GM19463 (cell line): Measurements from ENCODE around the gene TINAGL1.

Experiments
- ATAC-seq: cut with Tn5 transposase; IDR thresholded peaks from one replicate; pipeline ENCODE4 v1.9.1; 2021; ENCODE audit warnings: mild to moderate bottlenecking, moderate library complexity; ENCODE audit not compliant: unreplicated experiment

The TINAGL1 gene, protein sequence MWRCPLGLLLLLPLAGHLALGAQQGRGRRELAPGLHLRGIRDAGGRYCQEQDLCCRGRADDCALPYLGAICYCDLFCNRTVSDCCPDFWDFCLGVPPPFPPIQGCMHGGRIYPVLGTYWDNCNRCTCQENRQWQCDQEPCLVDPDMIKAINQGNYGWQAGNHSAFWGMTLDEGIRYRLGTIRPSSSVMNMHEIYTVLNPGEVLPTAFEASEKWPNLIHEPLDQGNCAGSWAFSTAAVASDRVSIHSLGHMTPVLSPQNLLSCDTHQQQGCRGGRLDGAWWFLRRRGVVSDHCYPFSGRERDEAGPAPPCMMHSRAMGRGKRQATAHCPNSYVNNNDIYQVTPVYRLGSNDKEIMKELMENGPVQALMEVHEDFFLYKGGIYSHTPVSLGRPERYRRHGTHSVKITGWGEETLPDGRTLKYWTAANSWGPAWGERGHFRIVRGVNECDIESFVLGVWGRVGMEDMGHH

DNA sequence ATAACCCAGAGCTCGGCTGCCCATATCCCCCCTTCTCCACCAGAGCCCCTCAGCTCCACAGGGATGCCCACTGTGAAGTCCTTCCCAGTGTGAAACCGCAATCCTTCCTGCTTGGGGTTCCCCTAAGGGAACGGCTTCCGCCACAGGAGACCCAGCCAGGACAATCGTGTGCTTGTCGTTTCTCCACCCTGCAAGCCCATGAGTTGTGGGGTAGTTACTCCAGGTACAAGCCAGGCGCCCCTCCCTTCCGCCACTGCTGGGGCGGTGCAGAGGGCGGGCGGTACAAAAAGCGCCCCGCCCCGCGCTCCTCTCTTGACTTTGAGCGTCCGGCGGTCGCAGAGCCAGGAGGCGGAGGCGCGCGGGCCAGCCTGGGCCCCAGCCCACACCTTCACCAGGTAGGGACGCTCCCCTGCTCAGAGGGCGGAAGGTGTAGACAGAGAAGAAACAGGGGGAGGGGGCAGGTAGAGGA, at the start of gene TINAGL1:
Gene TINAGL1, plus strand, starts transcription at position 315 of the 469 bp plus-strand sequence. CDS start 634 bp downstream, outside the sequence.
- no peak for ATAC-seq

DNA sequence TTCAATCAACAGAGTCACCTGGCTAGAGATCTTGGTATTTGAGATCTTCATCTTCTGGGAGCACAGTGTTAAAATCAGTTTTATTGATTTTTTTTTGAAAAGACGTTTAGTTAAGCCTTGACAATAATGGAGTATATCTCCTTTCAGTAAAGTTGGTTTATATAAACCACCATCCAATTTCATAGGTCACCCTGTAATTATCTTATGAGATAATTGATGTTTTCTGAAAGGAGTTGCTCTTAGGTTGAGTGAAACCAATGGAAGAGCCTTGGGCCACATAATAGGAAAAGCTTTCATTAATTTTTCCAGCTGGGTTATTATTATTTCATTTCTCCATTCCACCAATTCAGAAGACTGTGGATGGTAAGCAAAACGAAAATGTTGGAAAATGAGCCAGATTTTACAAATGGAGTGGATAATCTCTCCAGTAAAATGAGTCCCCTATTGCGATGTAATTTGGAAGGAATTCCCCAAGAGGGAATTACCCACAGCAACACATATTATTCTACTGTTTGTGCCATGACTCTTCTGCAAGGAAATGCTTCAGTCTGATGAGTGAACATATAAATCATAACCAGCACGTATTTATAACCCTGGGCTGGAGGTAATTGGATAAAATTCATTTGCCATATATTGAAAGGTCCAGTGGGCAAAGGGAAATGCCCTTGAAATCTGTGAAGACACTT, 46.2 kb upstream of the TINAGL1 start:
- no peak for ATAC-seq

DNA sequence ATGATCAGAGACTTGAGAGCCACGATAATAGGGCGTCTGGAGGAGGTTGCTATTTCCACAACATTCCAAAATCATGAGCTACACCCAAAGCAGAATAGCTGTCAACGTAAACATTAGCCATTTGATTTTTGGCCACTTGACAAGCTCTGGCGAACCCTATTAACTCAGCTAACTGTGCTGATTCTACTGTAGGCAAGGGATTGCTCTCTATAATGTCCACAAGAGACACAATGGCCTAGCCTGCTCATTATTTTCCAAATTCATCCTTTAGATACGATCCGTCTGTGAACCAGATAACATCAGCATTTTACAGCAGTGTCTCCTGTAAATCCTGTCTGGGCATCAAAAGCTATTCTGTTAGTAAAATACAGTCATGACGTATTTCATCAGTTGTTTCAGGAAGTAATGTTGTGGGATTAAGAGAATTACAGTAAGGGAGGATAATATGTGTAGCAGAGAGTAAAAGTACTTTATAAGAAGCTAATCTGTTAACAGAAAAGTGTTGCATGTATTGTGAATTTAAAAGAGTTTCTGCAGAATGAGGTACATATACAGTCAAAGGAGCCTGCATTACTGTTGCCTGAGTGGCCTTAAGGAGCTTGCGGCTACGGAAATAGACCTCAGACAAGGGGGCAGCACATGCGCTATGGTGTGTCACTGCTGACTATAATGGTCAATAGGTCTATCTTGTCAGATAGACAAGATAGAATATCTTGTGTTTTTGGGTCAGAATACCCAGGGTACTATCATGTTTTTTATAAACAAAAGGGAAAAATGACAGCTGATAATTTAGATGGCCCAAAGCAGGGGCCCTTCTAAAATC, 44.9 kb upstream of the TINAGL1 start:
- no peak for ATAC-seq

DNA sequence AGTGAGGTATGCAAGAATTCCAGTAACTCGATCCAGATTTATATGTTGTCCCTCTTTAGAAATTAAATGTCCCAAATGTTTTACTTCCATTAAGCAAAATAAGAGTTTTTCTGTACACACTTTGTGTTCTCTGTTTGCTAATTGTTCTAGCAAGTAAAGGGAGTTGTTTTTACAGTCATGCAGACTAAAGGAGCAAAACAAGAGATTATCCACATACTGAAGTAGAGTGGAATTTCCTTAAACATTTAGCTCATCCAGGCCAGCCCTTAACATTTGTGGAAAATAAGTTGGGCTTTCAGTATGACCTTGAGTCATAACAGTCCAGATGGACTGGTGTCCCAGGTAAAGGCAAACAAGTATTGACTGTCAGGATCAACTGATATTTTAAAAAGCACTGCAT, 44.1 kb upstream of the TINAGL1 start:
- no peak for ATAC-seq

DNA sequence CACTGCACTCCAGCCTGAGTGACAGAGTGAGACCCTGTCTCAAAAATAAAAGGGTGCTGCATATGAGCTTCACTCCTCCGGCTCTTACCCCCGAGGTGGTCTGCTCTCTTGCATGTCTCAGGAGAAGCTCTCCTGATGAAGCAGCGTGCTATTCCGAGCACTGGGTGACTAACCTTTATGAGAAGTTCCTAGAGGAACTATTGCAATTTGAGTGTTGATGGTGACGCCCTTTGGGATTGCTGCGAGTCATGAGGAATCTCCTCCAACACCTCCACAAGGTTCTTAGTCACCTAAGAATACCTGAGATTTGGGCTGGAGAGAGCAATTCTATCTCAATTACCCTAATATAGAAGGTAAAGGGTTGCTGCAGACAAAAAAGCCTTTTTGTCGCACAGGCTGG, 40.8 kb upstream of the TINAGL1 start:
- ATAC-seq, result no peak

DNA sequence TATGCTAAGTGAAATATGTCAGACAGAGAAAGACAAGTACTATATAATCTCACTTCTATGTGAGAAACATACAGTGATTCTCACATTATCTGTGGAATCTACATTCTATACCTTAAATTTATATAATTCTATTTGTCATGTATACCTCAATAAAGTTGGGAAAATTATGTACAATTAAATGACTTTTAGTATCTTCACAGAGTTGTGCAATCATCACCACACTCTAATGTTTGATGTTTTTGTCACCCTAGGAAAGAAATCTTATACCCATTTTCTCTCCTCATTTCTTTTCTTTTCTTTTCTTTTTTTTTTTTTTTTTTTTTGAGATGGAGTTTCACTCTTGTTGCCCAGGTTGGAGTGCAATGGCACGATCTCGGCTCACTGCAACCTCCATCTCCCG, 37.0 kb upstream of the TINAGL1 start:
- no peak for ATAC-seq

DNA sequence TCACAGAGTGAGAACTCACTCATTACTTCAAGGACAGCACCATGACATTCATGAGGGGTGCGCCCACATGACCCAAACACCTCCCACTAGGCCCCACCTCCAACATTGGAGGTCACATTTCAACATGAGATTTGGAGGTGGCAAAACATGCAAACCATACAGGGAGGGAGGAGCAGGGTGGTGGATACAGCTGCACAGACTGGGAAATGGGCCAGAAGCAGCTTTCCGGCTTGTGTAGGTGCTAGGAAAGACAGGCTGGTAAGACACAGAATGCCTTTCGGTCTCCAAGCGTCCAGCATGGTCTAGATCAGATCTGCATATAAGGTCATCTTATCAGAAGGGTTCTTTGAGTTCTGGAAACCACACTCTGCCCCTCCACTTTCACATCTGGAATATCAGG, 35.1 kb upstream of the TINAGL1 start:
- no peak for ATAC-seq

DNA sequence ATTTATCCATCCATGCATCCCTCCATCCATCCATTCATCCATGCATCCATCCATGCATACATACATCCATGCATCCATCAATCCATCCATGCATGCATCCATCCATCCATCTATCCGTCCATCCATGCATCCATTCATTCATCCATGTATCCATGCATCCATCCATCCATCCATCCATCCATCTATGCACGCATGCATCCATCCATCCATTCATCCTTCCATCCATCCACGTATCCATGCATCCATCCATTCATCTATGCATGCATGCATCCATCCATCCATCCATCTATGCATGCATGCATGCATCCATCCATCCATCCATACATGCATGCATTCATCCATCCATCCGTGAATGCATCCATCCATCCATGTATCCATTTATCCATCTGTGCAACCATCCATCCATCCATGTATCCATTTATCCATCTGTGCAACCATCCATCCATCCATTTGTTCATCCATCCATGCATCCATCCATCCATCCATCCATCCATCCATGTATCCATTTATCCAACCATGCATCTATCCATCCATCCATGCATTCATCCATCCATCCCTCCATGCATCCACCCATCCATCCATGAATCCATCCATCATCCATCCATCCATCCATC, 30.3 kb upstream of the TINAGL1 start:
- ATAC-seq, result no peak

DNA sequence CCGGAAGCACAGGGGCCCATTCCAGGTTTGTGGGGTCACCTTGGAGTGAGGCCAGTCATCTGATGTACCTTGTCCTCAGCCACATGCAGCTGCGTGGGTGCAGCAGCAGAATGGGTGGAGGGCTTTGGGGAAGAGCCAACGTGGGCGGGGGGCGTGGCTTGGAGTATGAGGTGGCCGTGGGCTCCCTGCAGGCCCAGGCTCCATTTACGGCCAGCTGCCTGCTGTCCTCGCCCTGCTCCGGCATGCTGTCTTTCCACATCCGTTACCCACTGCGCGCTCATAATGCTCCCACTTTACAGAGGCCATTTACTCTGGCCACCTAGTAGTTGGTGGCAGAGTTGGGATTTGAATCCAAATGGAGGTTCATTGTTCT, 27.8 kb upstream of the TINAGL1 start:
- peak; percentile 4 for ATAC-seq

DNA sequence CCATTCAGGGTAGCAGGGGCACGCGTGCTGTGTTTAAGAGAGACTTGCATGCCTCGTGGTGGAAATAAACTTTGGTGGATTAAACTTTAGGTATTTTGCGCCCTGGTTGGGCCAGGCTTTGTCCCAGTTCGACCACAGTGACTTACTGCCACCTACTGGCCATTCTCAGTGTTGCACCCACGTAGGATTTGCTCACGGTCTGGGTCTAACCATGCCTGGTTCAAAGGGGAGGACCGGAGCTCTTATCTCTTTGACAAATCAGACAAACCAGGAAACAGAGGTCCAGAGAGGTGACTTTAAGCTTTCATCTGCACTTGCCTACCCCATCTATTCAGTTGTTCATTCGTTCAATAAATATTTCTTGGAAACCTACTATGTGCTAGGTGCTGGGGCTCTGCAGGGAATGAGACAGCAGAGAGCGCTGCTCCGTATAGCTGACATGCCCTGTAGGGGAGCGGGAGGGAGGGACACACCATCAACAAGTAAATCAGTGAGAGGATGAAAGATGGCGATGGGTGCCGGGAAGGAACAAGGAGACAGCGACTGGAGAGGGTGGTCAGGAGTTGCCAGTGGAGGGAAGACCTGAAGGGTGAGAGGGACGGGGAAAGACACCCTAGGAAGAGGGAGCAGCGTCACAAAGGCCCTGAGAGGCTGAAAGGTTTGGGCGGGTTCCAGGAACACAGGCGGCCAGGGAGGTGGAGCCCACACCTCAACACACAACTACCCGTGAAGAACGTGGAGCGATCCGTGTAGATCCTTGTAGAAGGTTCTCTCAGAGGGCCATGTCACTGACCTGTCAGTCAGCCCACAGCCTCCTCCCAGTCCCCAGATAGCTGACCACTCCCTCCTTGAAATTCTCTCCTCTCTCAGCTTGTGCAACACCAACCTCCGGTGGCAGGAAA, 27.2 kb upstream of the TINAGL1 start:
- peak; percentile 65 for ATAC-seq

DNA sequence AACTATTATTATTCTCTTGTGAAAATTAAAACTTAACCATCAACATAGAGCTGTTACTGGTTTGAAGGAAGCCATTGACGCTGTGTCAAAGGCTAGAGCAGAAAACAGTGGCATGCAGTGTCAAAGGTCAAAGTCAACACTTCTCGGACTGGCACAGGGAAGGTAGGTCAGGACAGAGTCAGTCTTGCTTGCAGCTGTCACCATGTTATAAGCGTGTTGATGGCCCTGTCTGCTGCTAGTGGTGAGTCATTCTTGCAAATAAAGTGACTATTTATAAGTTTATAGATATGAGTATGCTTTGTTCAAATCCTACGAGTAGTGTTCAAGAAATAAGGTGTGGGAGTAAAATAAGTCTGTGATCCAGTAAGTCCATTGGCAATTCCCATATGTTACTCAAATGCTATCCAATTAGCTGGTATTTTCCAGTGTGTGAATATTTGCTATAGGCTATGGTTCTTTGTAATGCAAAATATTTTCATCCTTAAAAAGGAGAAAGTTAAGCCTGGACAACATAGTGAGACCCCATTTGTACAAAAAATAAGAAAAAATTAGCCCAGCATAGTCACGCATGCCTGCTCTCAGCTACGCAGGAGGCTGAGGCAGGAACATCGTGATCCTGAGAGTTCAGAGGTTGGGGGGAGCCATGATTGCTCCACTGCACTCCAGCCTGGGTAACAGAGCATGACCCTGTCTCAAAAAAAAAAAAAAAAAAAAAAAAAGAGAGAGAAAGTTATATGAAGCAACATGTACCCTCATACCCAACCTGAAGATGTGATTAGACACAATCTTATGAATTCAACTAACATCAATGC, 26.3 kb upstream of the TINAGL1 start:
- peak; percentile 40 for ATAC-seq

DNA sequence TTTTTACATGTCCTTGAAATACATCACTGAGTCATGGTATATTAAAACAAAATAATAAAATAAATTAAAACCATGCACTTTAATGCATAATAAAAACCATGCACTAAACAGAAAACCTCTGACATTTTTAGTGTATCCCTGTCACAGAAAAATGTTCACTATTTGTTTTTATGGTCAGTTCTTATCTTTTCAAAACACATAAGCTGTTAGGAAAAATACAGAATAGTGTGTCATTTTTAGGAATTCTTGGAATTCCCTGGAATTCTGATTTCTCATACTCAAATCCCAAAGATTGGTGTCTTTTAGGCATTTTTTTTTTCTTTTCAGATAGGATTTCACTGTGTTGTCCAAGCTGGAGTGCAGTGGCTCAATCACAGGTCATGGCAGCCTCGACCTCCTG, 25.1 kb upstream of the TINAGL1 start:
- ATAC-seq, result no peak

DNA sequence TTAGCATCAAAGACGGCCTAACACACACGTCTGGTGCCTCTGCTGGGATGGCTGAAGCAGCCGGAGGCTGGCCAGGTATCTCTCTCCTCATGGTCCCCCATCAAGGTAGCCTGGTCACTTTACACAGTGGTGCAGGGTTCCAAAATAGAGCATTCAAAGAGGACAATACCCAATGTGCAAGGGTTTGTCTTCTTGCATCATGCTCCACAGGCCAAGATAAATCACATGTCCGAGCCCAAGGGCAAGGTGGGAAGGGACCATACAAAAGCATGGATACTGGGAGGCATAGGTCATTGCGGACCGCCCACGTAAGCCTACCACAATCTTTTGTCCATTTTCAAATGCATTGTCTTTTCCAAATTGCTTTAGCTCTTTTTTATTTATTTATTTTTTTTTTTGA, 23.8 kb upstream of the TINAGL1 start:
- ATAC-seq, result no peak

DNA sequence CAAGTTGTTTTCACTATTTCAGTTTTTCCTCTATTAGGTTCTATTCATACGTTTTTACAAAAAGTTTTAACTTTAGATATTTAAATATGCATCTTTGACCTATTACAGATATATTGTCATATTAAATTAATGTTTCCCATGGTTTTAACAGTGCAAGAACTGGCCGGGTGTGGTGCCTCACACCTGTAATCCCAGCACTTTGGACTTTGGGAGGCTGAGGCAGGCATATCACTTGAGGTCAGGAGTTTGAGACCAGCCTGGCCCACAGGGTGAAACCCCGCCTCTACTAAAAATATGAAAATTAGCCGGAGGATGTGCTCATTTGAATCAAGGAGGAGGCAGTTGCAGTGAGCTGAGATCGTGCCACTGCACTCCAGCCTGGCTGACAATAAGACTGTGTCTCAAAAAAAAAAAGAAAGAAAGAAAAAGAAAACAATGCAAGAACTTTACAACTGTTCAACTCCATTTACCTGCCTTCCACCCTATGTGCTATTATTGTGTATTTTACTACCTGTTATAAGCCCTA, 19.8 kb upstream of the TINAGL1 start:
- no peak for ATAC-seq

DNA sequence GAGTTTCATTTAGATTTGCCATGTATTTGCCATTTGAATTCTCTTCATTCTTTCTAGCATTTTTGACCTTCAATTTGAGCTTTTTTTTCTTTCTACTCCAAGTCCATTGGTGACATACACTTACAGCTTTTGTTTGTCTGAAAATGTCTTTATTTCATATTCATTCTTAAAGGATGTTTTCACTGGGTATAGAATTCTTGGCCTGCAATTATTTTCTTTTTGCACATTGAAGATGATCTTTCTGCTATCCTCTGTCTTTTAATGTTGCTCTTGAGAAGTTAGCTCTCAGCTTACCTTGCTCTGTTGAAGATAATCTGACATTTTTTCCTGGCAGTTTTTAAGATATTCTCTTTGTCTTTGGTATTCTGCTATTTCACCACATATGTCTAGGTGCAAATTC, 16.6 kb upstream of the TINAGL1 start:
- no peak for ATAC-seq

DNA sequence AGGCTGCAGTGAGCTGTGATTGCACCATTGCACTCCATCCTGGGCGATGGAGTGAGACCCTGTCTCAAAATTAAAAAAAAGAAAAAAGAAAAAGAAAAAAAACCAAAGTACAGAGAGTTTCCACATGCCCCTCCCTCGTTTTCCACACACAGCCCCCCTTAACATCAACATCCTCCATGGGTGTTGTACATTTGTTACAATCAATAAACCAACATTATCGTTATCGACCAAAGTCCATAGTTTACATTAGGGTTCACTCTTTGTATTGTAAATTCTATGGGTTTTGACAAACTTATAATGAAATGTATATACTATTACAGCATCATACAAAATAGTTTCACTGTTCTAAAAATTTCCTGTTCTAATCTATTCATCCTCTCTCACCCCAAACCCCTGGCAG, 15.9 kb upstream of the TINAGL1 start:
- no peak for ATAC-seq

DNA sequence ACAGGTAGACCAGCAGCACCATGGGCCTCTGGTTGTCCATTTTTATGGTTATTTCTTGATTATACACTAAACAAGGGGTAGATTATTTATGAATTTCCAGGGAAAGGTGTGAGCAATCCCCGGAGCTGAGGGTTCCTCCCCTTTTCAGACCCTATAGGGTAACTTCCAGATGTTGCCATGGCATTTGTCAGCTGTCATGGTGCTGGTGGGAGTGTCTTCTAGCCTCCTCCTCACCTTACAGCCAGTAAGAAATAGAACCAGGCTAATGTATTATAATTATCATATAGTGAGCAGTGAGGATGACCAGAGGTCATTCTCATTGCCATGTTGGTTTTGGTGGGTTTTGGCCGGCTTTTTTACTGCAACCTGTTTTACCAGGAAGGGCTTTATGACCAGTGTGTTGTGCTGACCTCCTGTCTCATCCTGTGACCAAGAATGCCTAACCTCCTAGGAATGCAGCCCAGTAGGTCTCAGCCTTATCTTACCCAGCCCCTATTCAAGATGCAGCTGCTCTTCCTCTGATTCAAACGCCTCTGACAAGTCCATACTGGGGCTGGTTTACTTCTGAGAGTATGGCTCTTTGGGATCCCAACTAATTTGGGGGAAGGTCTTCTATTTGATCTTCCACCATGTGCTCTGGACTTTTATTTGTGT, 13.5 kb upstream of the TINAGL1 start:
- ATAC-seq, result no peak

DNA sequence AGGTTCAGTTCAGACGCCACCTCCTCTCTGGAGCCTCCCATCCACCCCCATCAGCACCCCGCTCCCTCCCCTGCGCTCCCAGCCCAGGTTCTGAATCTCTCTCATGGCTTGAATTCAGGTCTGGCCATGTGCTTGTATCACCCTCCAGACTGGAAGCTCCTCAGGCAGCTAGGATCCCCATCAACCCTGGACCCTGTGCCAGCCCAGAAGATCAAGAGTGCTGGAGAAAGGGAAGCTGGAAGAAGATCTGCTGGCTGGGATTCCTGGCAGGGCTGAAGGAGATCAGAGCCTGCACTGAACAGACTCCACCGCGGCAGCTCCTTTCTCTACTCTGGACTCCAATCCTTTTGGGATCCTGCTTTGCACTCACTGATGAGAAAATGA, 11.7 kb upstream of the TINAGL1 start:
- ATAC-seq, result no peak
